PC-3 (cell line): ENCODE data around the gene SRM.
"Not testable (repeated sequence)": the region's sequence is repeated elsewhere in the genome, so short reads cannot be mapped to it uniquely, and the experiment has no call there.

ENCODE experiments used
- EZH2 ChIP-seq: fragments of 300-600 bp; sonication (generic); IDR thresholded peaks from one replicate; pipeline ENCODE4 v1.6.1; 2017; ENCODE audit warnings: antibody characterized with exemption, mild to moderate bottlenecking, low read length; ENCODE audit not compliant: unreplicated experiment
- EZH2phosphoT487 ChIP-seq: fragments of 300-600 bp; sonication (generic); IDR thresholded peaks from 2 replicates; pipeline ENCODE4 v1.6.1; 2018; ENCODE audit warnings: mild to moderate bottlenecking, antibody characterized with exemption, low read length, borderline replicate concordance
- TF ChIP-seq, protein P1 (sequence below): fragments of 300-600 bp; sonication (generic); conservative IDR thresholded peaks from 2 replicates; pipeline ENCODE4 v1.5.1; 2017; ENCODE audit warnings: antibody characterized with exemption, low read depth, mild to moderate bottlenecking, low read length

DNA sequence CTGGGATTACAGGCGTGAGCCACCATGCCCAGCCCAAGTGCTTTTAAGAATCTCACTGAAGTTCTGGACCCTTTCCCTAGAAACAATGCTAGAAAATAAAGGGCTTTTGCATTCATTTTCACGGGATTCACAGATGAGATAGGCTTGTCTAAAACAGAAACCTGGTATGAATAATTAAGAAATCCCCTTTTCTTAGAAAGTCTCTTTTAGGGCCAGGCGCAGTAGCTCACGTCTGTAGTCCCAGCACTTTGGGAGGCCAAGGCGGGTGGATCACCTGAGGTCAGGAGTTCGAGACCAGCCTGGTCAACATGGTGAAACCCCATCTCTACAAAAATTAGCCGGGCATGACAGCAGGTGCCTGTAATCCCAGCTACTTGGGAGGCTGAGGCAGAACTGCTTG lies 13.6 kb upstream of the SRM start:
- TF ChIP-seq, protein P1, sequence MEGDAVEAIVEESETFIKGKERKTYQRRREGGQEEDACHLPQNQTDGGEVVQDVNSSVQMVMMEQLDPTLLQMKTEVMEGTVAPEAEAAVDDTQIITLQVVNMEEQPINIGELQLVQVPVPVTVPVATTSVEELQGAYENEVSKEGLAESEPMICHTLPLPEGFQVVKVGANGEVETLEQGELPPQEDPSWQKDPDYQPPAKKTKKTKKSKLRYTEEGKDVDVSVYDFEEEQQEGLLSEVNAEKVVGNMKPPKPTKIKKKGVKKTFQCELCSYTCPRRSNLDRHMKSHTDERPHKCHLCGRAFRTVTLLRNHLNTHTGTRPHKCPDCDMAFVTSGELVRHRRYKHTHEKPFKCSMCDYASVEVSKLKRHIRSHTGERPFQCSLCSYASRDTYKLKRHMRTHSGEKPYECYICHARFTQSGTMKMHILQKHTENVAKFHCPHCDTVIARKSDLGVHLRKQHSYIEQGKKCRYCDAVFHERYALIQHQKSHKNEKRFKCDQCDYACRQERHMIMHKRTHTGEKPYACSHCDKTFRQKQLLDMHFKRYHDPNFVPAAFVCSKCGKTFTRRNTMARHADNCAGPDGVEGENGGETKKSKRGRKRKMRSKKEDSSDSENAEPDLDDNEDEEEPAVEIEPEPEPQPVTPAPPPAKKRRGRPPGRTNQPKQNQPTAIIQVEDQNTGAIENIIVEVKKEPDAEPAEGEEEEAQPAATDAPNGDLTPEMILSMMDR = not testable (repeated sequence)
- TF ChIP-seq EZH2, EZH2phosphoT487: not testable (repeated sequence)
